ENCODE results near the gene NTHL1.

NTHL1 gene

GRCh38 chr16:2029350-2029749 is 18.3 kb downstream of the NTHL1 start:
- no peak for ATAC-seq
- TF ChIP-seq POU6F1 (CRISPR knock-in tag; IDR thresholded peaks at IDR 0.05; ENCODE audit: borderline replicate concordance, low read depth) = no peak
- no peak for TF ChIP-seq CREB5 (CRISPR knock-in tag; IDR thresholded peaks at IDR 0.05; ENCODE audit: low read depth)
- TF ChIP-seq GLIS3 (CRISPR knock-in tag; IDR thresholded peaks at IDR 0.05) = no peak
- no peak for TF ChIP-seq ESRRG (CRISPR knock-in tag; IDR thresholded peaks at IDR 0.05)
- TF ChIP-seq OSR1 (CRISPR knock-in tag; IDR thresholded peaks at IDR 0.05) = no peak
- no peak for TF ChIP-seq ZNF70 (CRISPR knock-in tag; IDR thresholded peaks at IDR 0.05)

DNA sequence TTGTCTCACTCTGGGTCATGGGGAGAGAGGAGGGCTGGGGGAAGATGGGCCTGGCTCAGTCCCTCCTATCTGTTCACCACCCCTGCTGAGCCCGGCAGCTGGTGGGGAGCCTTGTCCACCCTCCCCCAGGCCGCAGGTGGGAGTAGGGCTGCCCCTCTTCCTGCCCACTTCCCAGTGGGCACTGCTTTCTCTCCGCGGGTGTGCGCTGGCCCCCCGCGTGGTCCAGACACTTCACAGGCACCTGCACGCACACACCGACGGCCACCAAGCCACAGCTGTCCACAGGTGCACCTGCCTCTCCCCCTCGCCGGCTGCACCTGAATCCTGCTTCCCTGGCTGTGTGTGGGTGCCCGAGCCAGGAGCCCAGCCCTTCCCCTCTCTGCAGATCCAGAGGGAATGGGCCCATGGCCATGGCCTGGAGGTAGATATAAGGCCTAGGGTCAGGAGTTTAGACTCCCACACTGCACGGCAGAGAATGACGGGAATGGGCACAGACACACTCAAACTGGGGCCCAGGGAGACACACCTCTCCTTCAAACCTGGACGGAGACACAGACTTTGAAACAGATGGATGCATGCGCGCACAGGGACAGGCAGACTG is 18.9 kb downstream of the NTHL1 start:
- no peak for ATAC-seq
- TF ChIP-seq ZFP3 (CRISPR knock-in tag; IDR thresholded peaks at IDR 0.05) (no peak), PPARA (CRISPR knock-in tag; IDR thresholded peaks at IDR 0.05; ENCODE audit: borderline replicate concordance) (no peak), CSDC2 (CRISPR knock-in tag; IDR thresholded peaks at IDR 0.05) (no peak), GLIS3 (CRISPR knock-in tag; IDR thresholded peaks at IDR 0.05) (no peak)

GRCh38 chr16:2028146-2028545 is 19.5 kb downstream of the NTHL1 start:
- ATAC-seq = no peak
- no peak for TF ChIP-seq ISL1 (CRISPR knock-in tag; IDR thresholded peaks at IDR 0.05)
- TF ChIP-seq ZNF8 (CRISPR knock-in tag; IDR thresholded peaks at IDR 0.05) = no peak
- no peak for TF ChIP-seq CSDC2 (CRISPR knock-in tag; IDR thresholded peaks at IDR 0.05)
- TF ChIP-seq OSR1 (CRISPR knock-in tag; IDR thresholded peaks at IDR 0.05) = no peak
- TF ChIP-seq RARB (CRISPR knock-in tag; IDR thresholded peaks at IDR 0.05) = no peak
- no peak for TF ChIP-seq ZFP30 (CRISPR knock-in tag; IDR thresholded peaks at IDR 0.05)
- TF ChIP-seq BACH2 (CRISPR knock-in tag; IDR thresholded peaks at IDR 0.05; ENCODE audit: borderline replicate concordance) = no peak
- TF ChIP-seq TCF4 (CRISPR knock-in tag; IDR thresholded peaks at IDR 0.05; ENCODE audit: borderline replicate concordance) = no peak
- TF ChIP-seq POU6F1 (CRISPR knock-in tag; IDR thresholded peaks at IDR 0.05; ENCODE audit: borderline replicate concordance, low read depth) = no peak
- no peak for TF ChIP-seq TOX (CRISPR knock-in tag; IDR thresholded peaks at IDR 0.05; ENCODE audit: borderline replicate concordance)
- no peak for TF ChIP-seq GLIS3 (CRISPR knock-in tag; IDR thresholded peaks at IDR 0.05)
- TF ChIP-seq ZNF70 (CRISPR knock-in tag; IDR thresholded peaks at IDR 0.05) = no peak
- no peak for TF ChIP-seq ZNF565 (CRISPR knock-in tag; conservative IDR thresholded peaks at IDR 0.05; ENCODE audit: low read depth)
- TF ChIP-seq ZFP3 (CRISPR knock-in tag; IDR thresholded peaks at IDR 0.05) = no peak
- no peak for TF ChIP-seq PPARA (CRISPR knock-in tag; IDR thresholded peaks at IDR 0.05; ENCODE audit: borderline replicate concordance)
- no peak for TF ChIP-seq SNAI2 (CRISPR knock-in tag; IDR thresholded peaks at IDR 0.05)
- no peak for TF ChIP-seq CSRNP3 (CRISPR knock-in tag; IDR thresholded peaks at IDR 0.05)

DNA sequence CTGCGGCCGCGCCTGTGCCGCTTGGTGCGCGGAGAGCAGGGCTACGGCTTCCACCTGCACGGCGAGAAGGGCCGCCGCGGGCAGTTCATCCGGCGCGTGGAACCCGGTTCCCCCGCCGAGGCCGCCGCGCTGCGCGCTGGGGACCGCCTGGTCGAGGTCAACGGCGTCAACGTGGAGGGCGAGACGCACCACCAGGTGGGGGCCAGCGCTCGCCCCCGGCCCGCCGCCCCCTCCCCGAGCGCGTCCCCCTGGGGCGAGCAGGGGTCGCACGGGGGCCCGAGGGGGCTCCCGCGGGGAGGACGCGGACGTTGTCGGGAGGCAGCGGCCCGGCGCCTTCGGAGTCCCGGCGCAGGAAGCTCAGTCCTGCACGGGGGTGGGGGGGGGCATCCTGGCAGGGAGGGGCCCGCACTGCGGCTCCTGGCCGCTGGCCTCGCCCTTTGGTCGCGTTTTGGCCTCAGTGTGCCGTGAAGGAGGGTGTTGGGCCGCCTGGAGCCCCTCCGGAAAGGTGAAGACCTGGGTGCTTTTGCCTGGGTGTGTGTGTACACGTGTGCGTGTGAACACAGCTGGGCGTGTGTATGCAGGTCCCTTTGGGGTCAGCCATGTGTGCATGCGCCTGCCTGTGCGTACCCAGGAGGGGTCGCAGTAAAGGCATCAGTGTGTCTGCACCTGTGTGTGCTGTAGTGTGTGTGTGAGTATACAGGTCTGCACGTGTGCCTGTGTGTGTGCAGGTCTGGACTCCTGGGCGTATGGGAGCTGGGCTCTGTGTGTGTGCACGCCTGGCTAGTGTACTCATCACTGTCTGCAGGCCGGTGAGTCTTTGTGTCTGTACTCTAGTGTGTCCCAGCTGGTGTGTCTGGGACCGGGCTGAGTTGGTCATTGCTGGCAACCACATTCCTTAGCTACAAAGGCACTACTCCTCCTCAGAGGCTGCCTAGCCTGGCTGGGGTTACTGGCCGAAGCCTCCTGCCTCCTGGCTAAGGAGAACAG is 20.3 kb downstream of the NTHL1 start:
- TF ChIP-seq TSHZ2 (CRISPR knock-in tag; IDR thresholded peaks at IDR 0.05) = no peak
- TF ChIP-seq CREB5 (CRISPR knock-in tag; IDR thresholded peaks at IDR 0.05; ENCODE audit: low read depth) = no peak
- TF ChIP-seq ARNTL (CRISPR knock-in tag; IDR thresholded peaks at IDR 0.05; ENCODE audit: borderline replicate concordance, low read depth) = no peak
- TF ChIP-seq PPARA (CRISPR knock-in tag; IDR thresholded peaks at IDR 0.05; ENCODE audit: borderline replicate concordance) = no peak
- no peak for TF ChIP-seq ZNF70 (CRISPR knock-in tag; IDR thresholded peaks at IDR 0.05)
- TF ChIP-seq POU6F1 (CRISPR knock-in tag; IDR thresholded peaks at IDR 0.05; ENCODE audit: borderline replicate concordance, low read depth) = no peak
- peak; percentile 7 for ATAC-seq
